Adipocyte (in vitro differentiated cells): ENCODE measurements around the gene TMEM69.
A peak's percentile ranks its signal among the peaks of the same experiment; 100 is the strongest.
"Not testable (repeated sequence)": the region's sequence is repeated elsewhere in the genome, so short reads cannot be mapped to it uniquely, and the experiment has no call there.

ENCODE experiments used
- DNase-seq: peaks from one replicate; pipeline ENCODE4 v3.0.0-alpha.2; 2015; ENCODE audit warnings: low read depth
- H3K27me3 ChIP-seq: replicated peaks from 2 replicates; pipeline ENCODE4 v1.7.0; 2013; ENCODE audit warnings: mild to moderate bottlenecking, low read length, moderate library complexity; ENCODE audit not compliant: control insufficient read depth, insufficient read depth
- H3K36me3 ChIP-seq: 2 replicates; pipeline ENCODE4 v1.7.0; 2013; ENCODE audit warnings: low read length, mild to moderate bottlenecking, moderate library complexity; ENCODE audit not compliant: control insufficient read depth, insufficient read depth, severe bottlenecking
- H3K4me1 ChIP-seq: 2 replicates; pipeline ENCODE4 v1.7.0; 2013; ENCODE audit warnings: mild to moderate bottlenecking, low read length, moderate library complexity; ENCODE audit not compliant: control insufficient read depth, insufficient read depth
- H3K4me3 ChIP-seq: 2 replicates; pipeline ENCODE4 v1.7.0; 2013; ENCODE audit warnings: mild to moderate bottlenecking, low read length, moderate library complexity
- H3K9ac ChIP-seq: 2 replicates; pipeline ENCODE4 v1.7.0; 2013; ENCODE audit warnings: mild to moderate bottlenecking, low read length, moderate library complexity
- H3K9me3 ChIP-seq: 2 replicates; pipeline ENCODE4 v1.7.0; 2013; ENCODE audit warnings: mild to moderate bottlenecking, low read length, moderate library complexity; ENCODE audit not compliant: control insufficient read depth

The TMEM69 gene

DNA sequence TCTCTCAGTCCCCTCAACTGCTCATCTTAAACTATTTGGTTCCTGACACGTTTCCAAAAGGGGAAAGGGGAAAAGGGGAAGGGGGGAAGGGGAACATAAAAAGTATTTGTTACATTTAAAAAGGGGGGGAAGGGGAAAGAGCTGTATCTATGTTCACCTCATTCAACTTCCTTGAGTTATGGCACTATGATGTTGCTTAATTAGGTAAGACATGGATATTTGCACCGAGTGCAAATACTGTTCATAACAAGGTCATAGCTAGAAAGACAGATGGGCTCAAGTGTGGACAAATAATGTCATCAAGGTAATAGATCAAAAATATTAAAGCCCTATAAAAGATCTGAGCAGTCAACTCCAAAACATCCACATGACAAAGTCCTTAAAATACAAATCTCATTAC lies 27.6 kb upstream of the TMEM69 start:
- H3K9me3 ChIP-seq, result no peaks in the 10 kb centered on the region
- no peak overlapping the region for H3K4me3 ChIP-seq
- no peaks in the 10 kb centered on the region for H3K27me3 ChIP-seq
- no peaks in the 10 kb centered on the region for H3K4me1 ChIP-seq
- no peak overlapping the region for H3K9ac ChIP-seq
- no peak for DNase-seq
- peaks cover 56% of the 10 kb centered on the region for H3K36me3 ChIP-seq

GRCh38 chr1:45666836-45667235 lies 21.1 kb upstream of the TMEM69 start:
- Histone ChIP-seq H3K4me1 (peaks cover 24% of the 10 kb centered on the region), H3K4me3 (no peak overlapping the region), H3K9ac (no peak overlapping the region), H3K36me3 (no peaks in the 10 kb centered on the region), H3K27me3 (no peaks in the 10 kb centered on the region), H3K9me3 (no peaks in the 10 kb centered on the region)
- no peak for DNase-seq

DNA sequence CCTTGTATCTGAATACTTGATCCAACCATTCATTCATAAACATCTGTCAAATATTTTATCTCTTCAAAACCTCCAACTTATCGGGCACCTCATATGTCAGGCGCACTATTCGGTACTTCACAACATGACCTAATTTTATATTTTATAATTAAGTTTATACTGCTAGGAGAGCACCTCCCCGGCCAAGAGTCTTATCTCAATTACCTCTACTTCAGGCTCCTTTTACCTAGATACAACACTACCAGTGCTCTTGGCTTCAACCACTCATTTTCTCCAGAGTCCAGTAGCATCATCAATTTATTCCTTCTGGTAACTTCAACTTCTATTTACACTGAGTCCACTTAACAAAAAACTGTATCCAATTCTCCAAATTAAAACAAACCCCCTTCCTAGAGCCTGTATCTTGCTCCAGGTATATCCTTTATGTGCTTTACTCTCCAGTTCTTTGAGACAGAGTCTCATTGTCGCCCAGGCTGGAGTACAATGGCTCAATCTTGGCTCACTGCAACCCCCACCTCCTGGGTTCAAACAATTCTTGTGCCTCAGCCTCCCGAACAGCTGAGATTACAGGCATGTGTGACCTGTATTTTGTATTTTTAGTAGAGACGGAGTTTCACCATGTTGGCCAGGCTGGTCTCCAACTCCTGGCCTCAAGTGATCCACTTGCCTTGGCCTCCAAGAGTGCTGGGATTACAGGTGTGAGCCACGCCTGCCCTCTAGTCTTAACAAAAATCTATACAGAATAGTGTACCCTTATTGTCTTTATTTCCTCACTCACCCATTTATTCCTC lies 20.5 kb upstream of the TMEM69 start:
- H3K9me3 ChIP-seq, result no peaks in the 10 kb centered on the region
- H3K4me3 ChIP-seq, result no peak overlapping the region
- no peaks in the 10 kb centered on the region for H3K27me3 ChIP-seq
- no peak for DNase-seq
- peaks cover 24% of the 10 kb centered on the region for H3K4me1 ChIP-seq
- no peak overlapping the region for H3K9ac ChIP-seq
- H3K36me3 ChIP-seq, result no peaks in the 10 kb centered on the region

GRCh38 chr1:45668526-45668925 lies 19.5 kb upstream of the TMEM69 start:
- Histone ChIP-seq H3K27me3 (no peaks in the 10 kb centered on the region), H3K4me1 (peaks cover 24% of the 10 kb centered on the region), H3K9ac (no peak overlapping the region), H3K9me3 (no peaks in the 10 kb centered on the region), H3K36me3 (no peaks in the 10 kb centered on the region), H3K4me3 (no peak overlapping the region)
- DNase-seq, result no peak

GRCh38 chr1:45669379-45669778 lies 18.6 kb upstream of the TMEM69 start:
- Histone ChIP-seq H3K4me3 (no peak overlapping the region), H3K36me3 (peaks cover 2% of the 10 kb centered on the region), H3K27me3 (no peaks in the 10 kb centered on the region), H3K4me1 (peaks cover 24% of the 10 kb centered on the region), H3K9ac (no peak overlapping the region), H3K9me3 (no peaks in the 10 kb centered on the region)
- peak; percentile 46 for DNase-seq

- H3K27me3 ChIP-seq, result no peaks in the 10 kb centered on the region
- H3K9me3 ChIP-seq, result no peaks in the 10 kb centered on the region
- H3K36me3 ChIP-seq, result peaks cover 5% of the 10 kb centered on the region
- peaks cover 24% of the 10 kb centered on the region for H3K4me1 ChIP-seq
- H3K4me3 ChIP-seq, result peak overlapping the region; percentile 21
- H3K9ac ChIP-seq, result no peak overlapping the region
- DNase-seq, result peak; percentile 41
These were observed 17.9 kb upstream of the TMEM69 start for GRCh38 chr1:45669859-45670655.

GRCh38 chr1:45673956-45674355 lies 14.0 kb upstream of the TMEM69 start:
- Histone ChIP-seq H3K27me3 (no peaks in the 10 kb centered on the region), H3K4me3 (no peak overlapping the region), H3K9ac (no peak overlapping the region), H3K36me3 (peaks cover 5% of the 10 kb centered on the region), H3K9me3 (no peaks in the 10 kb centered on the region), H3K4me1 (peaks cover 38% of the 10 kb centered on the region)
- DNase-seq, result no peak

GRCh38 chr1:45674478-45674877 lies 13.5 kb upstream of the TMEM69 start:
- H3K9me3 ChIP-seq, result no peaks in the 10 kb centered on the region
- no peak for DNase-seq
- H3K4me3 ChIP-seq, result no peak overlapping the region
- H3K27me3 ChIP-seq, result no peaks in the 10 kb centered on the region
- no peak overlapping the region for H3K9ac ChIP-seq
- peaks cover 5% of the 10 kb centered on the region for H3K36me3 ChIP-seq
- H3K4me1 ChIP-seq, result peaks cover 38% of the 10 kb centered on the region

- not testable (repeated sequence) for H3K36me3 ChIP-seq, H3K9me3 ChIP-seq, H3K27me3 ChIP-seq, H3K4me3 ChIP-seq, H3K9ac ChIP-seq, DNase-seq
- H3K4me1 ChIP-seq, result peaks cover 47% of the 10 kb centered on the region
These were observed 11.4 kb upstream of the TMEM69 start for GRCh38 chr1:45676553-45676952.

DNA sequence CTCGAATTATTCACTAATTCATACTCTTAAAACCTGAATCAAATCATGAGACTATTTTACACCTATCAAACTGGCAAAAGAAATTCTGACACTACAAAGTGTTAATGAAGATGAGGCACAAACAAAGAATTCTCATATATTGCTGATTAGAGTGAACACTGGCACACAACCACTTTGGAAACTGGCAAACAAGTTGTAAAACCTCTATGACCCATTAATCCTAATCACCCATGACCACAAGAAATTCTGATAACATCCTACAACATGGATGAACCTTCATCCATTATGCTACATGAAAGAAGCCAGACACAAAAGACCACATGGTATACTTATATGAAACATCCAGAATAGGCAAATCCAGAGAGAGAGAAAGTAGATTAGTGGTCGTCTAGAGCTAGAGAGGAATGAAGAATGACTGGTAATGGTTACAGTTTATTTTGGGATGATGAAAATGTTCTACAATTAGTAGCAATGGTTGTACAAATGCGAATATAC lies 10.2 kb upstream of the TMEM69 start:
- no peaks in the 10 kb centered on the region for H3K9me3 ChIP-seq
- no peak for DNase-seq
- no peak overlapping the region for H3K4me3 ChIP-seq
- H3K4me1 ChIP-seq, result peaks cover 56% of the 10 kb centered on the region
- no peaks in the 10 kb centered on the region for H3K27me3 ChIP-seq
- no peak overlapping the region for H3K9ac ChIP-seq
- peaks cover 5% of the 10 kb centered on the region for H3K36me3 ChIP-seq

DNA sequence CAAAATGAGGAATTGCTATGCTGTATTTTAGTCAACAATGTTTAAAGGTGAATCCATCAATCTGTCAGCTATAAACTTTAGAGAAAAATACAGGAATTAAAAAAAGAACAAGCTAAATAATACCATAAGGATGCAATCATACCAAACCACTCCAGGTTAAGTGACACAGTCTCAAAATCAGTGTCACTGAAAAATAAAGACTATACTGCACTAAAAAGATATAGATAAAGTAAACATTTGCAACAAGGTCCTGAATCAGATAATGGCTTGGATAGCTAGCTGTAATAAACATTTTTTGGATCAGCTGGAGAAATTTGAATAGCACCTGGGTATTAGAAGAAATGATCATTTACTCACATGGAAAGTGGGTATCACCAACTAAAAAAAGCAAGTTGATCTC lies 9.5 kb upstream of the TMEM69 start:
- H3K4me3 ChIP-seq, result no peak overlapping the region

More for the DNA sequence above, 9.5 kb upstream of the TMEM69 start:
- peaks cover 5% of the 10 kb centered on the region for H3K36me3 ChIP-seq
- H3K4me1 ChIP-seq, result peaks cover 56% of the 10 kb centered on the region
- no peak overlapping the region for H3K9ac ChIP-seq
- no peaks in the 10 kb centered on the region for H3K9me3 ChIP-seq
- no peak for DNase-seq
- no peaks in the 10 kb centered on the region for H3K27me3 ChIP-seq
